ENCODE measurements around the gene OSBPL8. TPM values are rescaled to one million over a fixed set of nuclear protein-coding genes. Genes with fewer than 3 reads are reported as not detected.
"Not testable (repeated sequence)": the region's sequence is repeated elsewhere in the genome, so short reads cannot be mapped to it uniquely, and the experiment has no call there.

Gene OSBPL8
- total RNA-seq, 2 donors from 2014 or later = 23.1 to 41.2 TPM

DNA sequence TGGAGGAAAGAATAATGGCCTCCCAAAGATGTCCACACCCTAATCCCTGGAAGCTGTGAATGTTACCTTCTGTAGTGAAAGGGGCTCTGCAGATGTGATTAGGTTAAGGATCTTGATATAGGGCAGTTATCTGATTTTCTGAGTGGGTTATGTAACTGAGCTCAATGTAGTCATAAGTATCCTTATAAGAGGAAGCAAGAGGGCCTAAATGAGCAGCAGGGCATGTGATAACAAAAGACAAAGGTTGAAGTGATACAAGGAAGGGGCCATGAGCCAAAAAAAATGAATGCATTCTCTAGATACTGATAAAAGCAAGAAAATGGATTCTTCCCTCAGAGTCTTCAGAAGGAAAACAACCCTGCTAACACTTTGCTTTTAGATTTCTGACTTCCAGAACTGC, 78.8 kb downstream of the OSBPL8 start:
- no peak overlapping the region for H3K27ac ChIP-seq

DNA sequence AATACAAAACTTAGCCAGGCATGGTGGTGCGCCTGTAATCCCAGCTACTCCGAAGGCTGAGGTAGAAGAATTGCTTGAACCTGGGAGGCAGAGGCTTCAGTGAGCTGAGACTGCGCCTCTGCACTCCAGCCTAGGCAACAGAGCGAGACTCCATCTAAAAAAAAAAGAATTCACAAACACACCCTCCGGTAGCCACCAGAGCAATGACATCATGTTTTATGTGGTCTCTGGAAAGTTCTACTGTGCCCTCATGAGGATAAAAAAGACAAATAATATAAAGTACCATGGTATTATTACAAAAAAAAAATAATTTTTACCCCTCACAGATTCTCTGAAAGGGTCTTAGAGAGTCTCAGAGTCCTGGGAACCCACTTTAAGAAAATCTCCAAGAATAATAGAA, 81.5 kb downstream of the OSBPL8 start:
- Histone ChIP-seq H3K27ac (no peak overlapping the region), H3K4me3 (no peak overlapping the region), H3K4me1 (no peaks in the 10 kb centered on the region), H3K27me3 (no peaks in the 10 kb centered on the region), H3K36me3 (replicated peaks in 1 of 2; ENCODE audit: insufficient read depth in 1 of 2, low read depth in 2 of 2) (no peaks in the 10 kb centered on the region), H3K9me3 (no peaks in the 10 kb centered on the region)
- TF ChIP-seq, protein P1, sequence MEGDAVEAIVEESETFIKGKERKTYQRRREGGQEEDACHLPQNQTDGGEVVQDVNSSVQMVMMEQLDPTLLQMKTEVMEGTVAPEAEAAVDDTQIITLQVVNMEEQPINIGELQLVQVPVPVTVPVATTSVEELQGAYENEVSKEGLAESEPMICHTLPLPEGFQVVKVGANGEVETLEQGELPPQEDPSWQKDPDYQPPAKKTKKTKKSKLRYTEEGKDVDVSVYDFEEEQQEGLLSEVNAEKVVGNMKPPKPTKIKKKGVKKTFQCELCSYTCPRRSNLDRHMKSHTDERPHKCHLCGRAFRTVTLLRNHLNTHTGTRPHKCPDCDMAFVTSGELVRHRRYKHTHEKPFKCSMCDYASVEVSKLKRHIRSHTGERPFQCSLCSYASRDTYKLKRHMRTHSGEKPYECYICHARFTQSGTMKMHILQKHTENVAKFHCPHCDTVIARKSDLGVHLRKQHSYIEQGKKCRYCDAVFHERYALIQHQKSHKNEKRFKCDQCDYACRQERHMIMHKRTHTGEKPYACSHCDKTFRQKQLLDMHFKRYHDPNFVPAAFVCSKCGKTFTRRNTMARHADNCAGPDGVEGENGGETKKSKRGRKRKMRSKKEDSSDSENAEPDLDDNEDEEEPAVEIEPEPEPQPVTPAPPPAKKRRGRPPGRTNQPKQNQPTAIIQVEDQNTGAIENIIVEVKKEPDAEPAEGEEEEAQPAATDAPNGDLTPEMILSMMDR (IDR thresholded peaks at IDR 0.05) = no peak
- no peak for TF ChIP-seq POLR2A (IDR thresholded peaks at IDR 0.05)
- 82 to 99% methylated on average over 5 of the region's 5 CpGs for WGBS, 2 donors
- ATAC-seq (no peak), DNase-seq (no peak)
- intact Hi-C loops (cut with DNase I) = no loop called here

More for the DNA sequence above, 78.8 kb downstream of the OSBPL8 start:
- TF ChIP-seq, protein P1 (IDR thresholded peaks at IDR 0.05) = no peak
- no peaks in the 10 kb centered on the region for H3K9me3 ChIP-seq
- ATAC-seq (no peak), DNase-seq (no peak)
- intact Hi-C loops (cut with DNase I) = no loop called here
- no peak overlapping the region for H3K4me3 ChIP-seq
- no peaks in the 10 kb centered on the region for H3K27me3 ChIP-seq
- H3K4me1 ChIP-seq = no peaks in the 10 kb centered on the region
- H3K36me3 ChIP-seq (replicated peaks in 1 of 2; ENCODE audit: insufficient read depth in 1 of 2, low read depth in 2 of 2) = no peaks in the 10 kb centered on the region

DNA sequence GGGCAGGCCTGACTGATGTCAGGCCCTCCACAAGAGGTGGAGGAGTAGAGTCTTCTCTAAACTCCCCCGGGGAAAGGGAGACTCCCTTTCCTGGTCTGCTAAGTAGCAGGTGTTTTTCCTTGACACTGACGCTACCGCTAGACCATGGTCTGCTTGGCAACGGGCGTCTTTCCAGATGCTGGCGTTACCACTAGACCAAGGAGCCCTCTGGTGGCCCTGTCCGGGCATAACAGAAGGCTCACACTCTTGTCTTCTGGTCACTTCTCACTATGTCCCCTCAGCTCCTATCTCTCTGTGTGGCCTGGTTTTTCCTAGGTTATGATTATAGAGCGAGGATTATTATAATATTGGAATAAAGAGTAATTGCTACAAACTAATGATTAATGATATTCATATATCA, 86.7 kb downstream of the OSBPL8 start:
- ATAC-seq; H3K4me3 ChIP-seq; H3K4me1 ChIP-seq; H3K9me3 ChIP-seq; H3K27me3 ChIP-seq; H3K36me3 ChIP-seq (replicated peaks in 1 of 2; ENCODE audit: insufficient read depth in 1 of 2, low read depth in 2 of 2); H3K27ac ChIP-seq; intact Hi-C loops (cut with DNase I): not testable (repeated sequence)
- 90 to 100% methylated on average over 8 of the region's 8 CpGs for WGBS, 2 donors
- DNase-seq = peak in 1 of 4 donors; percentile 17

DNA sequence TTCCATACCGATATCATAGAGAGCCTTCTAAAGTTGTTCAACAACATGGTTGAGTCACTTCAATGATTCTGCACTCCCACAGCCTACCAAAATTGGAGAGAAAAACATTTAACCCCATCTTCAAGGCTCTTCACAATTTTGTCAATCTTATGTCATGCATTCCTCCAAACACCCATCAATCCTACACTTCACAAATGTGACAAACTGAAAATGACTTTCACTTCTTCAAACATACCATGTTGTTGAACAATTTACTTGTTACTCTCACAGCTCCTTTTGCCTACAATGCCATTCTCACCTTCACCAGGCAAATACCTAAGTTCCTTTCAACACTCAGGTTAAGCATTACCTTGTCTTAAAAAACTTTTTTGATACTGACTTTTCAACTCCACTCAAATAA, 88.0 kb downstream of the OSBPL8 start:
- Histone ChIP-seq H3K36me3 (replicated peaks in 1 of 2; ENCODE audit: insufficient read depth in 1 of 2, low read depth in 2 of 2) (no peaks in the 10 kb centered on the region), H3K4me1 (no peaks in the 10 kb centered on the region), H3K27ac (no peak overlapping the region), H3K4me3 (no peak overlapping the region), H3K9me3 (no peaks in the 10 kb centered on the region), H3K27me3 (no peaks in the 10 kb centered on the region)
- WGBS, 2 donors = 63 to 90% methylated on average over 1 of the region's 1 CpG
- TF ChIP-seq POLR2A (IDR thresholded peaks at IDR 0.05) = no peak
- TF ChIP-seq, protein P1 (IDR thresholded peaks at IDR 0.05) = no peak
- ATAC-seq (no peak), DNase-seq (no peak)
- intact Hi-C loops (cut with DNase I) = no loop called here

DNA sequence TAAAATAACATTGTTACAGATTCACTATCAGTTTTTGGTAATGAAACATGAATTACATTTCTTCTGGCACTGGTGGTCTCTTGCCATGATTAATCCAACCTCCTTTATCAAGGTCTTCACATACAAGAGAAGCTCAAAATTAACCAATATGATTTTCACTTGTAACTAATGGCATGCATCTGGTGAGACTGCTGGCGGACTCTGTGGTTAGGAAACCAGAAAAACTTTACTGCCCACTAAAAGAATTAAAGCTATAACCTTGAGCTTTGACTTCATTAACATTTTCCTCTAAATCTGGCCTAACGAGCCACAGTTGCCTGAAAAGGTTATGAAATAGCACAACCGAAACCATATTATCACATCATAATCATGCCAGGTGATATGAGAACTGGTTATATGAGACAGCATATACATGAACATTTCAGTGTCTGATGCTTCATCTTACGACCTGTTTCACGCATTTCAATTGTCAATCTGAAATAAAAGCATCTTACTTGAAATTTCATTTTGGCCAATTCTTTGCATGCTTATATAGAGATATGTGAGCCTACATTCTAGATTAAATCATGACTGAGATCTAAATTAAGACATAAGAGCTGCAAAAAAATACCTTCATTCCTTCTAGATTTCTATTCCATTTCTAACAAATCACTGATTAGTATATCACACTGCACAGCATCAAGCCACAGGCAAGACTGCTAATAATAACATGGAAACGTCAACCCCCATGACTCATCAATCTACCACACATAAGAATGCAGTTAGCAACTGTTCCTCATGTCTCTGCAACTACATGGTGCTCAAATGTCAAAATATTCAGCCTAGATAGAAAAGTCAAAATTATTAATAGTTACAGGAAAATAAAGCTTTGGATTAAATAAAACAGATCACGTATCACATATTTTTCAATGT, 89.3 kb downstream of the OSBPL8 start:
- Histone ChIP-seq H3K27me3 (no peaks in the 10 kb centered on the region), H3K27ac (no peak overlapping the region), H3K4me1 (no peaks in the 10 kb centered on the region), H3K36me3 (replicated peaks in 1 of 2; ENCODE audit: insufficient read depth in 1 of 2, low read depth in 2 of 2) (no peaks in the 10 kb centered on the region), H3K4me3 (no peak overlapping the region), H3K9me3 (no peaks in the 10 kb centered on the region)
- intact Hi-C loops (cut with DNase I) = no loop called here
- ATAC-seq (no peak), DNase-seq (peak in 1 of 4 donors; percentile 10)
- 69 to 74% methylated on average over 7 of the region's 7 CpGs for WGBS, 2 donors
- TF ChIP-seq POLR2A (IDR thresholded peaks at IDR 0.05) = no peak
- TF ChIP-seq, protein P1 (IDR thresholded peaks at IDR 0.05) = no peak

Data from body of pancreas (tissue), 4 donors.